Neutrophil (primary cell): ENCODE measurements around the gene DZIP1L.

Source experiments
- H3K27ac ChIP-seq: fragments of 200-600 bp; sonication (generic); 2 replicates; pipeline ENCODE4 v1.5.1; 2016; ENCODE audit warnings: mild to moderate bottlenecking, moderate library complexity
- H3K27me3 ChIP-seq: fragments of 200-600 bp; sonication (generic); 2 replicates; pipeline ENCODE4 v1.6.0; 2016; ENCODE audit warnings: mild to moderate bottlenecking
- H3K36me3 ChIP-seq: fragments of 200-600 bp; sonication (generic); 2 replicates; pipeline ENCODE4 v1.5.1; 2017
- H3K4me1 ChIP-seq, 2 experiments: fragments of 200-600 bp in 1 of 2; sonication (generic) in 1 of 2; 1 replicate in 1 of 2; 2 replicates in 1 of 2; pipeline versions ENCODE4 v1.5.1 to v1.6.1; 2013 to 2016; ENCODE audit warnings: low read depth in 1 of 2, low read length in 1 of 2, mild to moderate bottlenecking in 1 of 2, moderate library complexity in 1 of 2; ENCODE audit not compliant: control insufficient read depth in 1 of 2, insufficient read depth in 1 of 2
- H3K4me3 ChIP-seq, 2 experiments: fragments of 200-600 bp in 1 of 2; sonication (generic) in 1 of 2; 1 replicate in 1 of 2; 2 replicates in 1 of 2; pipeline ENCODE4 v1.5.1; 2013 to 2016; ENCODE audit warnings: low read depth in 1 of 2, low read length in 1 of 2, mild to moderate bottlenecking in 1 of 2, moderate library complexity in 1 of 2
- H3K9me3 ChIP-seq: fragments of 200-600 bp; sonication (generic); 2 replicates; pipeline ENCODE4 v1.5.1; 2016
- CTCF ChIP-seq: fragments of 200-600 bp; sonication (generic); IDR thresholded peaks from 2 replicates; pipeline ENCODE4 v1.5.1; 2016; ENCODE audit warnings: antibody characterized with exemption

DZIP1L gene

GRCh38 chr3:138082085-138082991, 33.1 kb downstream of the DZIP1L start:
- Histone ChIP-seq H3K4me1 (peaks cover 61% of the 10 kb centered on the region in 2 experiments), H3K27me3 (no peaks in the 10 kb centered on the region), H3K4me3 (peak overlapping the region; percentile 16 to 30), H3K27ac (peak overlapping the region; percentile 79), H3K9me3 (no peaks in the 10 kb centered on the region), H3K36me3 (peaks cover 18% of the 10 kb centered on the region)
- TF ChIP-seq CTCF, result no peak

GRCh38 chr3:138081371-138082084, 33.9 kb downstream of the DZIP1L start:
- H3K4me1 ChIP-seq, result peaks cover 61% of the 10 kb centered on the region in 2 experiments
- peak overlapping the region; percentile 13 to 30 for H3K4me3 ChIP-seq
- peak overlapping the region; percentile 79 for H3K27ac ChIP-seq
- TF ChIP-seq CTCF, result no peak
- no peaks in the 10 kb centered on the region for H3K9me3 ChIP-seq
- H3K27me3 ChIP-seq, result no peaks in the 10 kb centered on the region
- peaks cover 22% of the 10 kb centered on the region for H3K36me3 ChIP-seq

- H3K4me1 ChIP-seq, result peaks cover 61% of the 10 kb centered on the region in 2 experiments
- H3K27ac ChIP-seq, result no peak overlapping the region
- no peaks in the 10 kb centered on the region for H3K27me3 ChIP-seq
- no peak overlapping the region for H3K4me3 ChIP-seq
- TF ChIP-seq CTCF, result no peak
- no peaks in the 10 kb centered on the region for H3K9me3 ChIP-seq
- H3K36me3 ChIP-seq, result peaks cover 31% of the 10 kb centered on the region
Observed at GRCh38 chr3:138079901-138080300, 35.5 kb downstream of the DZIP1L start.

GRCh38 chr3:138078901-138079344, 36.5 kb downstream of the DZIP1L start:
- H3K27me3 ChIP-seq, result no peaks in the 10 kb centered on the region
- H3K4me3 ChIP-seq, result no peak overlapping the region
- no peak overlapping the region for H3K27ac ChIP-seq
- peaks cover 53 to 54% of the 10 kb centered on the region in 2 experiments for H3K4me1 ChIP-seq
- H3K36me3 ChIP-seq, result peaks cover 31% of the 10 kb centered on the region
- no peaks in the 10 kb centered on the region for H3K9me3 ChIP-seq
- TF ChIP-seq CTCF, result no peak

GRCh38 chr3:138078096-138078495, 37.3 kb downstream of the DZIP1L start:
- peaks cover 45 to 46% of the 10 kb centered on the region in 2 experiments for H3K4me1 ChIP-seq
- no peaks in the 10 kb centered on the region for H3K27me3 ChIP-seq
- H3K36me3 ChIP-seq, result peaks cover 31% of the 10 kb centered on the region
- H3K9me3 ChIP-seq, result no peaks in the 10 kb centered on the region
- no peak overlapping the region for H3K27ac ChIP-seq
- no peak for TF ChIP-seq CTCF
- no peak overlapping the region for H3K4me3 ChIP-seq
